Osteoblast (primary cell): Measurements from ENCODE around the gene ZFP57. TPM values are rescaled to one million over a fixed set of nuclear protein-coding genes. Genes with fewer than 3 reads are reported as not detected.

ENCODE experiments used
- DNase-seq: peaks from one replicate; pipeline ENCODE4 v3.0.0; 2011; ENCODE audit warnings: low spot score, mixed read lengths; ENCODE audit not compliant: insufficient read length; ENCODE audit errors: missing footprints
- H2AFZ ChIP-seq: 2 replicates; pipeline ENCODE4 v1.6.0; 2011; ENCODE audit warnings: mild to moderate bottlenecking, low read length
- H3K27ac ChIP-seq: 2 replicates; pipeline ENCODE4 v1.5.1; 2011; ENCODE audit warnings: mild to moderate bottlenecking, low read depth, low read length, moderate library complexity
- H3K27me3 ChIP-seq: 2 replicates; pipeline ENCODE4 v1.6.0; 2012; ENCODE audit warnings: mild to moderate bottlenecking, control low read depth, inconsistent platforms, low read length, moderate library complexity; ENCODE audit not compliant: insufficient read depth
- H3K36me3 ChIP-seq: 2 replicates; pipeline ENCODE4 v1.5.1; 2011; ENCODE audit warnings: mild to moderate bottlenecking, low read length, control low read depth, moderate library complexity; ENCODE audit not compliant: insufficient read depth
- H3K4me1 ChIP-seq: 2 replicates; pipeline ENCODE4 v1.5.1; 2011; ENCODE audit warnings: mild to moderate bottlenecking, low read length, control low read depth, moderate library complexity; ENCODE audit not compliant: insufficient read depth
- H3K4me2 ChIP-seq: 2 replicates; pipeline ENCODE4 v1.6.0; 2011; ENCODE audit warnings: mild to moderate bottlenecking, low read length; ENCODE audit not compliant: insufficient read depth
- H3K4me3 ChIP-seq: fragments of 200-600 bp; sonication (generic); 3 replicates; pipeline ENCODE4 v1.5.1; 2012; ENCODE audit warnings: mild to moderate bottlenecking, low read length, inconsistent platforms; ENCODE audit not compliant: insufficient read depth
- H3K79me2 ChIP-seq: 2 replicates; pipeline ENCODE4 v1.6.0; 2012; ENCODE audit warnings: mild to moderate bottlenecking, low read length, control low read depth, inconsistent platforms; ENCODE audit not compliant: insufficient read depth
- H3K9me3 ChIP-seq: 2 replicates; pipeline ENCODE4 v1.5.1; 2011; ENCODE audit warnings: low read depth, low read length, control low read depth
- H4K20me1 ChIP-seq: 2 replicates; pipeline ENCODE4 v1.6.0; 2012; ENCODE audit warnings: mild to moderate bottlenecking, low read length, control low read depth; ENCODE audit not compliant: insufficient read depth
- CTCF ChIP-seq: IDR thresholded peaks from 2 replicates; pipeline ENCODE4 v1.5.1; 2011; ENCODE audit warnings: mild to moderate bottlenecking, low read depth, low read length, moderate library complexity; ENCODE audit errors: extremely low read depth
- total RNA-seq: library from RNA; depleted of rRNA; stranded (reverse); fragments of >200 nt; gene quantifications from 2 replicates; pipeline ENCODE4 v1.2.3, GENCODE V29; 2012

Gene ZFP57
- 0.36 and 0.59 TPM in 2 replicates for total RNA-seq

GRCh38 chr6:29680904-29681303 lies at the start of gene ZFP57:
Gene ZFP57, minus strand, starts transcription at chr6:29681152. Its CDS starts 4,149 bp downstream, at chr6:29677003.
- no peaks in the 10 kb centered on the region for H4K20me1 ChIP-seq
- TF ChIP-seq CTCF, result no peak
- no peaks in the 10 kb centered on the region for H3K27me3 ChIP-seq
- H3K36me3 ChIP-seq, result no peaks in the 10 kb centered on the region
- H3K4me1 ChIP-seq, result no peaks in the 10 kb centered on the region
- H3K4me3 ChIP-seq, result no peak within 1 kb of the TSS
- no peak within 1 kb of the TSS for H2AFZ ChIP-seq
- H3K9me3 ChIP-seq, result no peaks in the 10 kb centered on the region
- no peak for DNase-seq
- H3K4me2 ChIP-seq, result no peak within 1 kb of the TSS
- H3K27ac ChIP-seq, result no peak within 1 kb of the TSS
- H3K79me2 ChIP-seq, result no peaks in the 10 kb centered on the region

- Histone ChIP-seq H3K27ac (no peak overlapping the region), H3K4me2 (no peak overlapping the region), H4K20me1 (no peaks in the 10 kb centered on the region), H2AFZ (no peak overlapping the region), H3K4me3 (no peak overlapping the region), H3K9me3 (no peaks in the 10 kb centered on the region), H3K4me1 (no peaks in the 10 kb centered on the region), H3K79me2 (no peaks in the 10 kb centered on the region), H3K27me3 (no peaks in the 10 kb centered on the region), H3K36me3 (no peaks in the 10 kb centered on the region)
- TF ChIP-seq CTCF, result no peak
- DNase-seq, result no peak
Measured at GRCh38 chr6:29730575-29731126, 49.7 kb upstream of the ZFP57 start.

GRCh38 chr6:29729774-29730328 lies 48.9 kb upstream of the ZFP57 start:
- H2AFZ ChIP-seq, result no peak overlapping the region
- H3K79me2 ChIP-seq, result no peaks in the 10 kb centered on the region
- no peak overlapping the region for H3K4me3 ChIP-seq
- no peak overlapping the region for H3K27ac ChIP-seq
- no peak overlapping the region for H3K4me2 ChIP-seq
- H3K4me1 ChIP-seq, result no peaks in the 10 kb centered on the region
- no peaks in the 10 kb centered on the region for H3K36me3 ChIP-seq
- no peaks in the 10 kb centered on the region for H4K20me1 ChIP-seq
- no peaks in the 10 kb centered on the region for H3K9me3 ChIP-seq
- no peak for TF ChIP-seq CTCF
- no peaks in the 10 kb centered on the region for H3K27me3 ChIP-seq
- DNase-seq, result no peak

- Histone ChIP-seq H3K4me2 (no peak overlapping the region), H4K20me1 (peaks cover 6% of the 10 kb centered on the region), H2AFZ (no peak overlapping the region), H3K27ac (no peak overlapping the region), H3K4me1 (no peaks in the 10 kb centered on the region), H3K9me3 (no peaks in the 10 kb centered on the region), H3K79me2 (no peaks in the 10 kb centered on the region), H3K27me3 (no peaks in the 10 kb centered on the region), H3K4me3 (no peak overlapping the region), H3K36me3 (no peaks in the 10 kb centered on the region)
- no peak for DNase-seq
- TF ChIP-seq CTCF, result no peak
Measured at GRCh38 chr6:29728875-29729270, 47.9 kb upstream of the ZFP57 start.
